Activated CD4-positive, alpha-beta T cell treated with anti-CD3 and anti-CD28 coated beads, Interleukin-2, Interleukin-4, amounts not matched to agents 100 ng/mL and 50 ng/mL, durations not matched to agents 16 hours and 8 hours (primary cell): ENCODE data around the gene METTL9.
"Not testable (repeated sequence)": the region's sequence is repeated elsewhere in the genome, so short reads cannot be mapped to it uniquely, and the experiment has no call there.

Experiments used
- DNase-seq: peaks from one replicate; pipeline ENCODE4 v3.0.0-alpha.2; 2020; ENCODE audit warnings: low spot score

Gene METTL9

GRCh38 chr16:21611198-21611555, 11.8 kb downstream of the METTL9 start:
- DNase-seq = no peak

- peak; percentile 15 for DNase-seq
Measured at GRCh38 chr16:21611556-21612384, 12.4 kb downstream of the METTL9 start.

GRCh38 chr16:21613361-21613760, 14.0 kb downstream of the METTL9 start:
- DNase-seq = no peak

- no peak for DNase-seq
Measured at GRCh38 chr16:21613781-21614180, 14.4 kb downstream of the METTL9 start.

GRCh38 chr16:21614896-21615295, 15.5 kb downstream of the METTL9 start:
- no peak for DNase-seq

- DNase-seq = no peak
Measured at GRCh38 chr16:21617607-21618006, 18.2 kb downstream of the METTL9 start.

GRCh38 chr16:21618281-21618680, 18.9 kb downstream of the METTL9 start:
- DNase-seq = no peak

- DNase-seq = no peak
Measured at GRCh38 chr16:21619765-21620425, 20.5 kb downstream of the METTL9 start.

- no peak for DNase-seq
Measured at GRCh38 chr16:21620592-21620991, 21.2 kb downstream of the METTL9 start.

- no peak for DNase-seq
Measured at GRCh38 chr16:21622545-21622944, 23.2 kb downstream of the METTL9 start.

- no peak for DNase-seq
Measured at GRCh38 chr16:21625026-21625425, 25.6 kb downstream of the METTL9 start.

GRCh38 chr16:21626659-21627277, 27.4 kb downstream of the METTL9 start:
- peak; percentile 59 for DNase-seq

GRCh38 chr16:21628121-21628726, 28.8 kb downstream of the METTL9 start:
- DNase-seq = no peak

GRCh38 chr16:21628772-21629171, 29.4 kb downstream of the METTL9 start:
- DNase-seq = no peak

- not testable (repeated sequence) for DNase-seq
Measured at GRCh38 chr16:21629616-21630539, 30.5 kb downstream of the METTL9 start.

GRCh38 chr16:21630866-21631265, 31.5 kb downstream of the METTL9 start:
- not testable (repeated sequence) for DNase-seq

GRCh38 chr16:21631376-21631775, 32.0 kb downstream of the METTL9 start:
- DNase-seq = not testable (repeated sequence)

- DNase-seq = not testable (repeated sequence)
Measured at GRCh38 chr16:21631951-21632575, 32.7 kb downstream of the METTL9 start.

GRCh38 chr16:21634216-21634615, 34.8 kb downstream of the METTL9 start:
- no peak for DNase-seq

- DNase-seq = not testable (repeated sequence)
Measured at GRCh38 chr16:21635694-21636093, 36.3 kb downstream of the METTL9 start.
